T follicular helper cell (primary cell): Measurements from ENCODE around the gene SLC23A1.

ENCODE experiments used
- DNase-seq: peaks from one replicate; pipeline ENCODE4 v3.0.0-alpha.2; 2020; ENCODE audit warnings: low read depth

The SLC23A1 gene

DNA sequence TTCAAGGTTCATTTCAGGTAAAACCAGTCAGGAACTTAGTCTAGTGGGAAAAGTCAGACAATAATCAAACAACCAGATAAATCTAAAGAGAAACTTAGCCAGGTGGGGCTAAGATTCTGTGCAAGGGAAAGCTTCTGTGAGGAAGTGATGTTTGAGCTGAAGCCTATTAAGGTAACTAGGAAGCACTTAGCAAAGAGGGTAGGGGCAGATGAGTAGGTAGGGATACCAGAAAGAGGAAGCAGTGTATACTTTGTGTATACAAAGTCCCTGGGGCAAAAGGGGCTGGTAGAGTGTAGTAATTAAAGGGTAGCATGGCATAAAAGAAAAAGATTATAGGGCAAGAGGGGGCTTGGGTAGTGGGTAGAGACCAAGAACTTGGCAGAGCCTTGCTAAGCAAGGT is 24.4 kb upstream of the SLC23A1 start:
- no peak for DNase-seq

DNA sequence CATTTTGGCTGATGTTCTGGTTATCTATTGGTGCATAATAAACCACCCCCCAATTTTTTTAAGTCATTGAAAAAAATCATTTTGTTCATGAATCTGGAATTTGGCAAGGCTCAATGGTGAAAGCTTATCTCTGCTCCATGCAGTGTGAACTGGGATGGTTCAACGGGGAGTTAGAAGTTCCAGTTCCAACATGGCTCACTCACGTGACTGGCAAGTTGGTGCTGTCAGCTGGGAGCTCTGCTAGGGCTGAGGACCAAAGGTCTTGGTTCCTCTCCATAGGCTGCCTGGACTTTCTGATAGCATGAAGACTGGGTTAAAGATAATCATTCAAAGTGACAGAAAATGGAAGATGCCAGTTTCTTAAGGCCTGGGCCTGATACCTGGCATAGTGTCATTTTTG is 23.9 kb upstream of the SLC23A1 start:
- no peak for DNase-seq

DNA sequence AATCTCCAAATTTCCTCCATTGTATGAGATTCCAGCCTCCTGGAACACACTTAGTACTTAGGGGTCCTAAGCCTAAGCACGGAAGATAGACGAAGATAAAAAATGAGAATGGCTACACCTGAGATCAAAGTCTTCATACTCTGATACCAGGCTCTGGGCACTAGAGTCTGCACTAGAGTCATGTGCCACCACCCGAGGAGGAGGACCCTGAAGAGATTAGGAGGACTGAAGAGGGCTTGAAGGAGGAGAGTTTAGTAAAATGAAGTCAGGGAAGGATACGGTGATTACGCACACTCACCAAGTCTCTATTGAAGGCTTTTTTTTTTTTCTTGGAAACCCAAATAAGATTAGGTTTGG is 21.4 kb upstream of the SLC23A1 start:
- no peak for DNase-seq

DNA sequence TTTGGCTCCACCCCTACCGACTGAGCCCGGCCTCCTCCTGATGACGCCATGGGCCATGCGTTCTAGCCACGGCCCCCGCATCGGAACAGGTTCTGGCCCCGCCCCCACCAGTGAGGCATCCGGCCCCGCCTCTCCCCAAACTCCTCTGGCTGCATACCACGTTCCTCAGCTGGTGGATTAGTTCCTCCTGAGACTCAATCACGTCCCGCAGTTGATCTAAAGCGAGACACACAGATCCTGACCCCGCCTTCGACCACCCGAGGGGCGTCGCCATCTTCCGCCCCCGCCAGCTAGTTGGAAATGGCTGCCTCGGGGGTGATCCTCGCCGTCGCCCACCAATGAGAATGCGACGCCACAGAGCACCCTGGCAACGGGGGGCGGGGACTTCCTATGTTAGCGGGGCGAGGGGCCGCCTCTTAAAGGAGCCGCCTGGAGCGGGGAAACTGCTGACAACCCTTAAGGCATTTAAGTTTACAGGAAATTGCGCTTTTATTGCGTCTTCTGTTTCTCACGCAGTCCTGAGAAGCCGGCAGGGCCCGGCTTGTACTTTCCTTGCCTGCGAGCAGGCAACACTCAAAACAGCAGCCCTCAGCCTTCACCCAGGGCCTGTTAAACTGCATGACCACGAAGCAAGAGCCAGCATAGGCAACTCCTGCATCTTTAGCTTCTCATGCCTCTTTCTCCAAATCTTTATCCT is 20.8 kb upstream of the SLC23A1 start, which contains the start of gene SPATA24:
TSS of gene SPATA24 (minus strand) at position 303 of the 697 bp plus-strand sequence. CDS start at position 274, 29 bp downstream.
- DNase-seq, result peak; percentile 96

GRCh38 chr5:139403418-139403786 is 20.3 kb upstream of the SLC23A1 start:
- no peak for DNase-seq

DNA sequence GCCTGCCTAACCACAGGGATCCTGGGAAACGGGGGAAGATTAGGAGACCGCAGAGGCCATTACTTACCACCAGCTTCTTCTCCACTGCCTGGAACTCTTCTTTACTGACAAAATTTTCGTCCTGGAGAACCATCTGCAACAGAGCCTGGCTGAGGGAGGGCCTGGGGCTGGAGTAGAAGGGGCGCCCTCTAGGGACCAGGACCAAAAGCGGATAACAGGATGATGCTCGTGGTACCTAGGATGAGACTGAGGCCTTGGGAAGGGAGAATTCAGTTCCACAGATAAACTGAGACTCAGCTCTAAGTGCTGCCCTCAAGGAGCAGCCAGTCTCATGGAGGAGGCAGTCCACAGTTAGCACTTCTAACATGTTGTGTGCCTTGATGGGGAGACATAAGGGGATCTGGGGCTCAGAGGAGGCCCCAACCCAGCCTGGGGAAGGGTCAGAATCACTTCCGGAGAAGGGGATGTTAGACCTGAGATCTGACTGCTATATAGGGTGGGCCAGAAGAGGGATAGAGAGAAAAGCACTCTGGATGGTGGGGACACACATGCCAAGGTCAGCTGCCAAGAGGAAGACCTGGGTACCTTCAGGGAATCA is 19.6 kb upstream of the SLC23A1 start:
- no peak for DNase-seq

DNA sequence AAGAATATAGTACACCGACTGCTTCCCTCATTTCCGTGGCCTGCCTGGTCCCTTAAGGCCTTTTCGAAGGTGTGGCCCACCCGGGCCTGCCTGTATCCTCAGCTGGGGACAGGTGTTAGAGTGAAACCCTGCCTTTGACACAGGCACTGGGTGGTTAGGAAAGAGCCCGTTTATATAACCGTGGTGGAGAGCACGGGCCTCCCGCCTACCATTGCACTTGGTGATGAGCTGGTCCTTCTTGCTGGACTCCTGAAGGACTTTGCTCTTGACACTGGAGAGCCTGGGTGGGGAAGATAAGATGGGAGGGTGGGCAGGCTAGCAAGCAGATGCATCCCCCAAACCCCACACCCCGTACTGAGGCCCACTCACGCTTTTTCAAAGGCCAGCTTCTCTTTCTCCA is 18.4 kb upstream of the SLC23A1 start:
- no peak for DNase-seq

- no peak for DNase-seq
Measured at GRCh38 chr5:139399501-139400121, 16.5 kb upstream of the SLC23A1 start.

GRCh38 chr5:139397921-139398320 is 14.8 kb upstream of the SLC23A1 start:
- DNase-seq, result no peak

DNA sequence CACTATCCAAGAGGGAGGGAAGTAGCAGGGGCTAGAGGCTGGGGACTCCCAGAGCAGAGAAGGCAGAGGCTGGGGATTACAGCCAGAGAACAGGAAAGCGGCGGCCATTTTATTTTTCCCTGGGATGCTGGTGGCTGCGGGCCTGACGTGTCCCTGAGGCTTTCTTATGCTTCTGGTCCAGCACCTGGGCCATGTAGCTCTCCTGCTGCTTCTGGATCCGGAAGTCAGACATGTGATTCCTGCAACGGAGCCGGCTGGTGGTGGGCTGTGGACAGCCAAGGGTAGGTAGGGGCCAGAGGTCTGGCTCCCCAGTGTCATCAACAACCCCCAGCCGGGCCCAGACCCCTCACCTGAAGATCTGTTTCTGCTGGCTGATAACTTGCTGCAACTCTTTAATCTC is 13.6 kb upstream of the SLC23A1 start:
- no peak for DNase-seq

DNA sequence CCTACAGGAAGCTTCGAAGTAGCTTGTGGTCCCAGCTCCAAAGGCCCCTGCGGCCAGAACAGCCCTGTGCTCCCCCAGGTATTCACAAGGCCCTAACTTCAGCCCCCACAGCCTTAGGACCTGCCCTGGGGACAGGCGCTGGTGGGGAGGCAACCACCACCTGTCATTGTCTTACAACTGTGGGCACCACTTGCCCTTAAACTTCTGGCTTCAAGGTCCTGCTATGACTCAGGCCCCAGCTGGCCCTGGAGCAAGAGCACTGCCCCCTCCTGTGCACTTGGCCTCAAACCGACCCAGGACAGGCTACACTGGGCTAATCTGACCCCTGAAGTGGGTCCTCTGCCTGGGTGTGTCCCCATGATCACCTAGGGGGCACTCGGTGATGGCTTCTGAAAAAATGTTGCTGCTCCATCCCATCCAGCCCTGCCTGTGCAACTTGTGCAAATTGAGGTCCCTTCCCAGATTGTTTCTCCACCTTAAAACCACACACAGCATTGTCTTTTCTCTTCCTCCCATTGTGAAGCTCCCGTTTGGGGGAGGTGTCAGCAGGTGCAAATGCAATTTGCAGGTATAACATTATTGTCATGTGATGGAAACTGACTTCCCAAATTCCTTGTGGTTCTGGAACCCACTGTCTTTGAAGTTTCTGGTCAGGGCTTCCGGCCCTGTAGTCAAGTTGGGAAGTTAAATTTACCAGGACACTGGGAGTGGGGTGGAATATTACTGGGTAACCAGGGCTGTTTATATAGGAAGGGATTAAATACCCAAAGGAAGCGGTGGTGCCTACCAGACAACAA is 12.9 kb upstream of the SLC23A1 start:
- no peak for DNase-seq

DNA sequence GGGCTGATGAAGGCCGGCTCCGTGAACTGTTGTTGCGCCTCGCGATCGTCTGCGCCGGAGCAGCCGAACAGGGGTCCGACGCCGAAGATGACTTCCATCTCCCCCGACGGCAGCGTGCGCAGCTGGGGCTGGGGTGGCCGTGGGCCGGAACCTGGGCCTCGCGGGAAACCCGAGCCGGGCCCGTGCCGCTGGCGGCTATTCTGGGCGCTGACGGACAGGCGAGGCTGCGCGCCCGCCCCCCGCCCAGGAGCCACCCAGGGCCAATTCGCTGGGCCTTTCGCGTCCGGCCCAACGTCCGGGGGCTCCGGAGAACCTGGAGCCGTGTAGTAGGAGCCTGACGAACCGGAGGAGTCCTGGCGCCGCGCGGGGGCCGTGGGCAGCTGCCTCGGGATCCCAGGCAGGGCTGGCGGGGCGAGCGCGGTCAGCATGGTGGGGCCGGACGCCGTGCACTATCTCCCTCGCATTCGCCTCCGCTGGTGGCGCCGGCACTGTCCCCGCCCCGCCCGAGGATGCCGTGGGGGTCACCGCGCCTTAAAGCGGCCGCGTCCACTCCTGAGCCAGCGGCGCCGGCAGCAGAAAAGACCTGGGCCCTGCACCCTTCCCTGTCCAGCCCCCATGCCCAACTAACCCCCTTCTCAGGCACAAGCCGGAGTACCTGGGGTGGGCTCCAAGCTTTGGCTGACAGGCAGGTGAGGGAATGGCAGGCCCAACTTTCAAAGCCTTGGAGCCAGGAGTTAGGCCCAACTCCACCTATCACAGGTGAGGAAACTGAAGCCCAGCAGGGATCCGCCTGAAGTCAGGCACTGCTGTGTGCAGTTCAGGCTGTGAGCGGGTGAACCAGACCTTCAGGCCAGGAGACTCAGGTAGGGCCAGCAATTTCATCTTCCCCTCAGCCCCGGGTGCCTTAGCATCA is 11.8 kb upstream of the SLC23A1 start, which contains the start of gene PROB1:
TSS of gene PROB1 (minus strand) at position 451 of the 913 bp plus-strand sequence. CDS start at position 428, 23 bp downstream.
- DNase-seq, result no peak

- peak; percentile 38 for DNase-seq
Measured at GRCh38 chr5:139394123-139394653, 11.1 kb upstream of the SLC23A1 start.

DNA sequence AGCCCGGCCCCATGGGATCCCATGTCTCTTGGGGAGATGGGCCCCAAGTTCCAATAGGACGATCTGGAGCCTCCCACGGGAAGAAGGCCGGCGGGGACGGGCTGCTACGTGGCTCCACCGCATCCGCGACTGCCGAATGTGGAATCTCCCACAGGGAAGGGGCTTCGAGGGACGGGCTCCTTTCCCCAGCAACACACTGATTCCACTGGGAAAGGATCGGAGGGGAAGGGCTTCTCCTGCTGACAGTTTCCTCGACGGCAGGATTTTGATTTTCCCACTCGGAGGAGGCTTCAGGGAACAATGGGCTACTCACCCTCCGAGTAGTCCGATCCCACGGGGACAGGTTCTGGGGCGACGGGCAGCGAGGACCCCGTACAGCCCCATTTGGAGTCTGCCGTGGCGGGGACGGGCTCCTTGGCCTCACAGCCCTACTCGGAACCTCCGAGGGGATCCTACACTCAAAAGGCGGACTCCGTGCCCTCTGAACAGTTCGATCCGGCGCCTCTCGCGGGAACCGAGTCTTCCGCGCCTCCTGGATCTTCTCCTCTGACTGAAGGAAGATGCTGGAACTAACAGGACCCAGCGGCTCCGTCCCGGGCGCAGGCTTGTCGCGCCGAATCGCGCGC is 10.5 kb upstream of the SLC23A1 start:
- no peak for DNase-seq

DNA sequence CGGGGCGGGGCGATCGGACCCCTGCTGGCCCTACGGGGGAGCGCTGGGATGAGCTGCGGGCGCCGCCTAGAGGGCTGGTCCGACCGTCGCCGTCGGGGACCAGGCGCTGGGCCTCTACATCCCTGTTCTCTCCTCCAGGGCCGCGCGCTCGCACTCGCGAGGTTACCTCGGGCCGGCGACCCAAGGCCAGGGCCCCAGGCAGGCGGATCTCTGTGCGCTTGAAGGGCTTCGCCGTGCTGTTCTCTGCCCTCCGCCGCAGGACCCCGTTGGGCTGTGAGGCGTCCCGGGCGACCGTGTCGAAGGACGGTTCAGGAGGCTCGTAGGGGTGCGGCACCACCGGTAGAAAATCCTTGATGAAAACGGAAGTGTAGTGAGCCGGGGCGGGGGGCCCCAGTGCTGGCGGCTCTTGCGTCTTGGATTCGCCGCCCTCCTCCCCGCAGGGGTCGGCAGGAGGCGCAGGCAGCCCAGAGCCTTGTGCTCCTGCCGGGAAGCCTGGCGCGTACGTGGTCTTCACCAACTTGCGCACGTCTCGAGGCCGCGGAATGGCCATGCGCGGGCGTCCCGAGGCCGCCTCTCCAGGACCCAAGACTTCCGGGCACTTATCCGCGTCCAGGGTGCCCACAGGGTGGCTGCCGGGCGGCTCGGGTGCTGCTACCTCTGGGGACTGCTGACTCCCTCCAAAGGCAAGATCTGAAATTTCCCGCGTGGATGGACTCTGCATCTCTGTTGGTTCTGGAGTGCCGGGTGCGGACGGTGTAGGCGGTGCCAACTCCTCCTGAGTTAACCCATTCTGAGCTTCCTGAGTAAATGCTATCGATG is 9.8 kb upstream of the SLC23A1 start:
- DNase-seq, result peak; percentile 60

DNA sequence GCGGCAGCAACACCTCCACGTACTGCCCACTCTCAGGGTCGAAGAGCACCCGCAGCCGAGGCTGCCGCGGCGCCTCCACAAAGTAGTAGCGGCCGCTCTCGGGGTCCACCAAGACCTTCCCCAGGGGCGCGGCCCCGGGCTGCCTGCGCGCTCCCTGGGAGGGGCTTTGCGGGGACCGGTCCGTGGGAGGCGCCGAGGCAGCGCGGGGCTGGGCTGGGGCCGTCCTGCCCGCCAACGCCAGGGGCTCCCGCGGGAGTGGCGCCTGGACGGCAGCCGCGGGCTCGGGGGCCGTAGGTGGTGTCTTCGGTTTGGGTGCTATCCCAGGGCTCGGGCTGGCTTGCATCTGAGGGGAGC is 9.2 kb upstream of the SLC23A1 start:
- no peak for DNase-seq

DNA sequence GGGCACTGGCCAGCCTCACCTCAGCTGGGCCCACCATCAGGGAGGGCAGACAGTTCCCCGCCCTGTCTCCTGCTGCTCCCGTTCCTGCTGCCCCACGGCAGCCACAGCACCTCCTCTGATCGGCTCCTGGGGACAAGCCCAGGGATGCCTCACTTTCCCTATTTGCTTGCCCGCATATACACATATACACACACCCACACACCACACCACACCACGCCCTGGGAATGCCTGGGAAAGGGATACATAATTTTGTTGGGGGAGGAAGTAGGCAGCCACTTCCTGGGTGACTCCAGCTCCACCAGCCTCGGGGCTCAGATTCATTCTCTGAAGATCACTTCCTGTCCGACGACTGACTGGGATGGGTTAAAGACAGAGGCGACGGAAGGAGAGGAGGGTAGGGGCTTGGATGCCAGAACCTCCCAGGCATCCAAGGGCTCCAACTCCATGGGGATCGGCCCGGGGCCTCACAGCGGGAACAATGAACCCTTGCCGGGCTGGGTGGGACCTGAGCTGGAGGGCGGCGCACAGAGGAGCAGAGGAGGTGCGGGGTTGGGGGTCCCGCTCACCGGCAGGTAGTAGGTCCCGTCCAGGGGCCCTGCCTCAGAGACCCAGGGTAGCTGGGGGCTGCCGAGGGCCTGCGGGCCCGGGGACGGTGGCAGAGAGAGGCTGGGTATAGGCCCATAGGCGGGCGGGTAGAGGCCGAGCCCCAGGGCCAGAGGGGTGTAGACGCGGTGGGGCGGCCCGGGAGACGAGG is 8.7 kb upstream of the SLC23A1 start:
- DNase-seq, result no peak

DNA sequence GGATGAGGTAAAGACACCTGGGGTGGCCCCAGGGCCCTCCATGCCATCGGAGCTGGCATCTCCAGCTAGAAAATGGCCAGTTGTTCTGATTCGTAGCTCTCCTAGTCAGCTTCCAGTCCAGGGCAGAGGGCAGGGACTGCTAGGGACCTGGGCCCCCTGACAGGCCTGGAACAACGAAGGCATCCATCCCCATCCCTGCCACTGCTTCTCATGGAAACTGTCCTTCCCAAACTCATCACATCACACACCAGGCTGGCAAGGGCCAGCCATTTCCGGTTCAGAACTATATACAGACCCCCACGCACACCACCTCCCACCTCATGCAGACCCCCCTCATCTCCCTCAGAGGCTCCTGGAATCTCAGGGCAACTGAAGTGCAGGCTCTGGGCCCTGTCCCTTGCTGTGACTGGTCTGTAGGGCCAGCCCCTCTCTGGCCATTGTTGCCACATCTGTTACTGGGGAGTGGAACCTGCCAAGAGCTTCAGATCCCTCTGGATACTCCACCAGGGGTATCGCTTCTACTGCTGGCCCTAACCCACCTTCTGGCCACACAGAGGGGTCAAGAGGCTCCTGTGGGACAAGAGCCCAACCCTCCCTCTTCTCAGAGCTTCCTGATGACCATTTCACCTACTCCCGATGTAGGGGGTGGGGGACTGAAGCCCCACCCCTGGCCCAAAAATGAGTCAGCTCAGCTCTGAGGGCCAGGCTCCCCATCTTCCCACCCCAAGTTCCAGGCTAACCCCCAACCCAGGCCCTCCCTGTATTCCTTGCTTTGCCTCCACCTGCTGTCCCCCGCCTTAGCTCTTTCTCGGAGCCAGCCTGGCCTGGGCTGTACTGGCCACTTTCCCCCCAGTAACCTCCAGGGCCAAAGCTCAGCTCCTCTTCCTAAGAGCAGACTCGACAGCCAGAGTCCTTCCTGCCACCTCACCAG is 7.8 kb upstream of the SLC23A1 start:
- no peak for DNase-seq
